IMR-90 (cell line): ENCODE data around the gene CRYBB2. TPM values are rescaled to one million over a fixed set of nuclear protein-coding genes. Genes with fewer than 3 reads are reported as not detected.

Source experiments
- ATAC-seq: fragments of 200-7000 bp; cut with Tn5 transposase; 2 replicates; pipeline ENCODE4 v1.9.1; 2020; ENCODE audit warnings: low read depth, mild to moderate bottlenecking, moderate library complexity
- BruUV-seq: library from RNA; stranded (reverse); fragments of 400-500 nt; replicated peaks from 2 replicates; lab custom pipeline; 2021; lab: Mats Ljungman, UMichigan
- CTCF ChIA-PET: fragments of 300-600 bp; formaldehyde crosslinking; extraction: SDS; loops from one replicate; lab custom pipeline; 2021; ENCODE audit warnings: antibody characterized with exemption; lab: Yijun Ruan, JAX
- POLR2A ChIA-PET: fragments of 300-600 bp; sonication (Branson Sonifier 250); formaldehyde crosslinking; loops from one replicate; lab custom pipeline; 2022; ENCODE audit warnings: antibody characterized with exemption; ENCODE audit not compliant: unreplicated experiment; lab: Charles Lee
- DNase-seq: peaks from one replicate; pipeline ENCODE4 v3.0.0; 2013
- H2AFZ ChIP-seq: replicated peaks from 2 replicates; pipeline ENCODE3; 2013; ENCODE audit warnings: low read length, mild to moderate bottlenecking; ENCODE audit not compliant: poor library complexity
- H2AK5ac ChIP-seq: 2 replicates; pipeline ENCODE4 v1.6.1; 2013; ENCODE audit warnings: low read depth, low read length, inconsistent platforms
- H2AK9ac ChIP-seq: replicated peaks from 2 replicates; pipeline ENCODE3; 2013; ENCODE audit warnings: mild to moderate bottlenecking, low read depth, low read length, moderate library complexity; ENCODE audit not compliant: poor library complexity
- H2BK120ac ChIP-seq: 2 replicates; pipeline ENCODE4 v1.6.1; 2013; ENCODE audit warnings: low read depth, low read length, inconsistent platforms
- H2BK15ac ChIP-seq: 3 replicates; pipeline ENCODE4 v1.6.1; 2013; ENCODE audit warnings: low read depth, low read length, inconsistent platforms
- H2BK20ac ChIP-seq: 2 replicates; pipeline ENCODE4 v1.6.1; 2013; ENCODE audit warnings: low read depth, mild to moderate bottlenecking, inconsistent platforms, low read length, moderate library complexity
- H2BK5ac ChIP-seq: 2 replicates; pipeline ENCODE4 v1.6.1; 2013; ENCODE audit warnings: mild to moderate bottlenecking, low read depth, low read length, inconsistent platforms; ENCODE audit not compliant: poor library complexity, severe bottlenecking
- H3K14ac ChIP-seq: replicated peaks from 2 replicates; pipeline ENCODE4 v1.6.1; 2013; ENCODE audit warnings: low read depth, low read length, inconsistent platforms
- H3K18ac ChIP-seq: 2 replicates; pipeline ENCODE4 v1.6.1; 2013; ENCODE audit warnings: low read depth, low read length, control low read depth
- H3K23ac ChIP-seq: 2 replicates; pipeline ENCODE4 v1.6.1; 2013; ENCODE audit warnings: low read depth, low read length, inconsistent platforms
- H3K27ac ChIP-seq: 2 replicates; pipeline ENCODE4 v1.5.1; 2013; ENCODE audit warnings: mild to moderate bottlenecking, control low read depth, low read length; ENCODE audit not compliant: insufficient read depth
- H3K27me3 ChIP-seq: 2 replicates; pipeline ENCODE4 v1.6.1; 2013; ENCODE audit warnings: low read length; ENCODE audit not compliant: control insufficient read depth, insufficient read depth
- H3K36me3 ChIP-seq: 2 replicates; pipeline ENCODE4 v1.6.1; 2013; ENCODE audit warnings: low read length, mixed read lengths; ENCODE audit not compliant: control insufficient read depth, insufficient read depth
- H3K4ac ChIP-seq: 2 replicates; pipeline ENCODE4 v1.6.1; 2013; ENCODE audit warnings: low read depth, low read length, inconsistent platforms
- H3K4me1 ChIP-seq: 2 replicates; pipeline ENCODE4 v1.6.1; 2013; ENCODE audit warnings: low read length, mixed read lengths; ENCODE audit not compliant: control insufficient read depth, insufficient read depth
- H3K4me2 ChIP-seq: 2 replicates; pipeline ENCODE4 v1.6.1; 2013; ENCODE audit warnings: low read depth, mild to moderate bottlenecking, control low read depth, low read length, moderate library complexity
- H3K4me3 ChIP-seq: 2 replicates; pipeline ENCODE4 v1.5.1; 2013; ENCODE audit warnings: low read depth, mild to moderate bottlenecking, control low read depth, low read length, moderate library complexity; ENCODE audit not compliant: insufficient read depth
- H3K56ac ChIP-seq: 2 replicates; pipeline ENCODE4 v1.6.1; 2013; ENCODE audit warnings: low read length, inconsistent platforms; ENCODE audit not compliant: insufficient read depth; ENCODE audit errors: extremely low read depth
- H3K79me1 ChIP-seq, 2 experiments: 2 replicates each; pipeline ENCODE4 v1.6.1; 2013; ENCODE audit warnings: low read length in 2 of 2, inconsistent platforms in 1 of 2, low read depth in 1 of 2
- H3K9ac ChIP-seq: 2 replicates; pipeline ENCODE4 v1.6.1; 2013; ENCODE audit warnings: low read depth, low read length, control low read depth
- H3K9me1 ChIP-seq: 2 replicates; pipeline ENCODE4 v1.6.1; 2013; ENCODE audit warnings: low read length, inconsistent platforms; ENCODE audit not compliant: insufficient read depth
- H3K9me3 ChIP-seq: 2 replicates; pipeline ENCODE4 v1.6.1; 2013; ENCODE audit warnings: low read length; ENCODE audit not compliant: control insufficient read depth, insufficient read depth
- H4K20me1 ChIP-seq: 2 replicates; pipeline ENCODE4 v1.6.1; 2013; ENCODE audit warnings: low read length, inconsistent platforms; ENCODE audit not compliant: insufficient read depth
- H4K5ac ChIP-seq: 2 replicates; pipeline ENCODE4 v1.6.1; 2013; ENCODE audit warnings: mild to moderate bottlenecking, low read depth, low read length, control low read depth
- H4K8ac ChIP-seq, 2 experiments: 2 replicates each; pipeline ENCODE4 v1.6.1; 2013; ENCODE audit warnings: low read depth in 2 of 2, low read length in 2 of 2, control low read depth in 1 of 2, inconsistent platforms in 1 of 2
- H4K91ac ChIP-seq: 2 replicates; pipeline ENCODE4 v1.6.1; 2013; ENCODE audit warnings: low read depth, low read length, inconsistent platforms; ENCODE audit not compliant: insufficient read depth
- RFX5 ChIP-seq: IDR thresholded peaks from 2 replicates; pipeline ENCODE4 v1.8.0; 2012; ENCODE audit warnings: low read depth, mild to moderate bottlenecking, low read length, moderate library complexity
- WGBS, 2 experiments: methylation state at CpG; one replicate each; pipeline versions ENCODE4 v1.1.5 to v1.1.7; 2013; ENCODE audit warnings: missing lambda C conversion rate in 2 of 2; ENCODE audit not compliant: insufficient read length in 1 of 2; ENCODE audit errors: extremely low coverage in 2 of 2; 5-methylcytosine and 5-hydroxymethylcytosine counted together
- dilution Hi-C: fragments of 300-500 bp; cut with HindIII; formaldehyde crosslinking; loops from one replicate; pipeline ENCODE4 v1.14.3; 2018; ENCODE audit warnings: low sequenced_read_pairs; ENCODE audit not compliant: unreplicated experiment
- in situ Hi-C: fragments of 300-500 bp; cut with MboI; formaldehyde crosslinking; loops from 3 replicates; pipeline ENCODE4 v1.14.3; 2019; ENCODE audit warnings: low sequenced_read_pairs, inconsistent platforms, mixed read lengths
- intact Hi-C: fragments of 100-400 bp; cut with micrococcal nuclease; formaldehyde crosslinking; loops from 2 replicates; pipeline ENCODE4 v1.10.0; 2022
- polyA plus RNA-seq, 3 experiments: library from polyadenylated mRNA; depleted of rRNA; stranded (reverse); fragments of >200 nt; gene quantifications; 2 replicates each; pipeline ENCODE4 v1.2.3, GENCODE V29; 2012; ENCODE audit warnings: low replicate concordance in 1 of 3
- total RNA-seq: library from RNA; depleted of rRNA; stranded (reverse); fragments of >200 nt; gene quantifications from 2 replicates; pipeline ENCODE4 v1.2.3, GENCODE V29; 2012

The CRYBB2 gene
- total and polyA plus RNA-seq, 2 of the 4 experiments (the other 2 are of a cell fraction) = not detected

DNA sequence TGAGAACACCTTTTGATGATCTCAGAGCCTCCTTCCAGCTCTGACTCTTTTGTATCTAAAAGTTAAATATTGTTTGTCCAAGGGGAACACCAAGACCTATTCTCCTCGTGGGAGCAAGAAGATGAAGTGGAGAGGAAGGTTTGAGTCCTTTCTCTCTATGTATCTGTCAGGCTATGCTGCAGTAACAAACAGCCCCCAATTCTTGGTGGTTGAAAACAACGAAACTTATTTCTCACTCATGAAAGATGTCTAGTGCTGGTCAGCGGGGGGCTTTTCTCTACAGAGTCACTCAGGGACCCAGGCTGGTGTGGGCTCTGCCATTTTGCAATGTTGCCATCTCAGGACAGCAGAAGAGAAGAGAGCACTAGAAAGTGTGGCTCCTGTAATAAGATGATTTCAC is 6.2 kb upstream of the CRYBB2 start:
- H2AK5ac ChIP-seq = no peak overlapping the region
- no peaks in the 10 kb centered on the region for H4K20me1 ChIP-seq

More for the DNA sequence above, 6.2 kb upstream of the CRYBB2 start:
- H3K9ac ChIP-seq = no peak overlapping the region
- in situ Hi-C loops (no loop called here), dilution Hi-C loops (no loop called here), intact Hi-C loops (no loop called here)
- no peak overlapping the region for H2BK20ac ChIP-seq
- no peak overlapping the region for H4K5ac ChIP-seq
- no peak overlapping the region for H2AK9ac ChIP-seq
- no peak overlapping the region for H3K4ac ChIP-seq
- no peak overlapping the region for H4K91ac ChIP-seq
- no peaks in the 10 kb centered on the region for H3K79me1 ChIP-seq
- H3K56ac ChIP-seq = no peak overlapping the region
- H3K18ac ChIP-seq = no peak overlapping the region
- H3K14ac ChIP-seq = no peak overlapping the region
- no peak overlapping the region for H2BK15ac ChIP-seq
- no peak overlapping the region for H3K4me3 ChIP-seq
- DNase-seq (no peak), ATAC-seq (no peak)
- no peak overlapping the region for H4K8ac ChIP-seq
- ChIA-PET CTCF (no interaction called here), POLR2A (no interaction called here)
- no peak overlapping the region for H2BK5ac ChIP-seq
- no peaks in the 10 kb centered on the region for H3K9me3 ChIP-seq
- no peak overlapping the region for H2AFZ ChIP-seq
- WGBS, 2 experiments = no CpG with 5 or more reads among the region's 3 CpGs
- H3K4me2 ChIP-seq = no peak overlapping the region
- no peaks in the 10 kb centered on the region for H3K9me1 ChIP-seq
- BruUV-seq = no TSS peak
- H3K27ac ChIP-seq = no peak overlapping the region
- no peak for TF ChIP-seq RFX5
- H3K36me3 ChIP-seq = no peaks in the 10 kb centered on the region
- H3K4me1 ChIP-seq = no peaks in the 10 kb centered on the region
- no peak overlapping the region for H2BK120ac ChIP-seq
- no peak overlapping the region for H3K23ac ChIP-seq
- no peaks in the 10 kb centered on the region for H3K27me3 ChIP-seq
